Activated CD8-positive, alpha-beta T cell treated with anti-CD3 and anti-CD28 coated beads for 36 hours (primary cell): ENCODE results near the gene LMF1. TPM values are rescaled to one million over a fixed set of nuclear protein-coding genes. Genes with fewer than 3 reads are reported as not detected.

Experiments
- ATAC-seq: fragments of 200-7000 bp; cut with Tn5 transposase; one replicate; pipeline ENCODE4 v1.10.0; 2021; ENCODE audit warnings: mild to moderate bottlenecking, moderate library complexity
- CTCF ChIA-PET: fragments of 350-600 bp; sonication (Branson Sonifier 250); formaldehyde crosslinking; loops from one replicate; lab custom pipeline; 2021; ENCODE audit warnings: antibody characterized with exemption; lab: Charles Lee
- POLR2A ChIA-PET: fragments of 350-600 bp; sonication (Branson Sonifier 250); formaldehyde crosslinking; loops from one replicate; lab custom pipeline; 2021; ENCODE audit warnings: antibody characterized with exemption; lab: Charles Lee
- DNase-seq: peaks from one replicate; pipeline ENCODE4 v3.0.0-alpha.2; 2020
- H3K27ac Mint-ChIP-seq: one replicate; pipeline ENCODE4 v1.8.0; 2021; ENCODE audit warnings: mild to moderate bottlenecking, mixed read lengths
- H3K27me3 Mint-ChIP-seq: one replicate; pipeline ENCODE4 v1.8.0; 2021; ENCODE audit warnings: mixed read lengths
- H3K36me3 Mint-ChIP-seq: one replicate; pipeline ENCODE4 v1.8.0; 2021; ENCODE audit warnings: low read depth, mixed read lengths
- H3K4me1 Mint-ChIP-seq: one replicate; pipeline ENCODE4 v1.8.0; 2021; ENCODE audit warnings: low read depth, mixed read lengths
- H3K4me3 Mint-ChIP-seq: one replicate; pipeline ENCODE4 v1.8.0; 2021; ENCODE audit warnings: mild to moderate bottlenecking, moderate library complexity, mixed read lengths
- H3K9me3 Mint-ChIP-seq: one replicate; pipeline ENCODE4 v1.8.0; 2021; ENCODE audit warnings: mixed read lengths
- CTCF ChIP-seq: fragments of 200-600 bp; IDR thresholded peaks from one replicate; pipeline ENCODE4 v1.8.0; 2022; ENCODE audit warnings: antibody characterized with exemption, mild to moderate bottlenecking
- intact Hi-C: fragments of 100-400 bp; cut with micrococcal nuclease; formaldehyde crosslinking; loops from one replicate; pipeline ENCODE4 v1.10.0; 2022
- total RNA-seq, 2 experiments: library from RNA; stranded (reverse); gene quantifications; one replicate each; pipeline ENCODE4 v1.2.3, GENCODE V29; 2021

Gene LMF1
- total RNA-seq, 2 experiments from 2014 or later = 8.7 to 9.7 TPM

GRCh38 chr16:805474-805873, 165.3 kb downstream of the LMF1 start:
- no peak for TF ChIP-seq CTCF
- Mint-ChIP-seq H3K27me3 (peaks cover 3% of the 10 kb centered on the region), H3K4me3 (no peak overlapping the region), H3K9me3 (no peaks in the 10 kb centered on the region), H3K36me3 (peaks cover 3% of the 10 kb centered on the region), H3K27ac (no peak overlapping the region), H3K4me1 (peaks cover 11% of the 10 kb centered on the region)
- intact Hi-C loops = no loop called here
- DNase-seq = no peak
- ChIA-PET POLR2A (no interaction called here), CTCF (no interaction called here)
- no peak for ATAC-seq

GRCh38 chr16:804193-805048, 166.4 kb downstream of the LMF1 start:
- ATAC-seq (no peak), DNase-seq (no peak)
- H3K36me3 Mint-ChIP-seq = peaks cover 3% of the 10 kb centered on the region
- CTCF ChIA-PET = interaction anchor here (0.7 to 1.4 kb wide), 2 partner anchors 83 to 92 kb away, joined by 3 to 4 read pairs; partner anchors contain the start of gene ANTKMT
- TF ChIP-seq CTCF = no peak
- H3K27ac Mint-ChIP-seq = no peak overlapping the region
- peaks cover 11% of the 10 kb centered on the region for H3K4me1 Mint-ChIP-seq
- H3K27me3 Mint-ChIP-seq = peaks cover 3% of the 10 kb centered on the region
- POLR2A ChIA-PET = interaction anchor here (0.9 to 2.1 kb wide), 3 partner anchors 15 to 19 kb away, joined by 3 to 5 read pairs (median 3); no protein-coding TSS in a partner anchor
- no peaks in the 10 kb centered on the region for H3K9me3 Mint-ChIP-seq
- H3K4me3 Mint-ChIP-seq = no peak overlapping the region
- intact Hi-C loops = no loop called here

GRCh38 chr16:803754-804080, 167.1 kb downstream of the LMF1 start:
- H3K36me3 Mint-ChIP-seq = peaks cover 3% of the 10 kb centered on the region
- H3K9me3 Mint-ChIP-seq = no peaks in the 10 kb centered on the region
- intact Hi-C loops = no loop called here
- no peak overlapping the region for H3K27ac Mint-ChIP-seq
- H3K27me3 Mint-ChIP-seq = peaks cover 3% of the 10 kb centered on the region
- TF ChIP-seq CTCF = no peak
- H3K4me1 Mint-ChIP-seq = peaks cover 11% of the 10 kb centered on the region
- H3K4me3 Mint-ChIP-seq = no peak overlapping the region
- DNase-seq (no peak), ATAC-seq (no peak)
- ChIA-PET CTCF (interaction anchor here (1.4 kb wide), 1 partner anchor 82 kb away, joined by 4 read pairs; the partner anchor contains the start of gene ANTKMT), POLR2A (interaction anchor here (0.9 to 2.1 kb wide), 3 partner anchors 14 to 18 kb away, joined by 3 to 5 read pairs (median 3); no protein-coding TSS in a partner anchor)

Other genes starting within 250 kb of the LMF1 start
- 10 to 100 TPM; 34.3 to 38.4 TPM for gene ANTKMT, start 249.8 kb downstream of the LMF1 start, total RNA-seq
- 1 to 10 TPM; 4.6 to 5.7 TPM for gene CCDC78, start 244.5 kb downstream of the LMF1 start, total RNA-seq
- gene HAGHL, start 243.9 kb downstream of the LMF1 start, total RNA-seq = 10 to 100 TPM; 28.8 to 32.6 TPM
- 10 to 100 TPM; 21.3 to 25.0 TPM for gene CIAO3, start 230.0 kb downstream of the LMF1 start, total RNA-seq
- not detected for gene MSLN, start 210.2 kb downstream of the LMF1 start, total RNA-seq
- gene RPUSD1, start 182.6 kb downstream of the LMF1 start, total RNA-seq = 10 to 100 TPM; 17.1 to 18.1 TPM
- 100 to 1,000 TPM in 1 of 2 experiments, 10 to 100 TPM in 1; 95.6 to 115 TPM for gene CHTF18, start 182.4 kb downstream of the LMF1 start, total RNA-seq
- not detected for gene GNG13, start 170.2 kb downstream of the LMF1 start, total RNA-seq
- 1 to 10 TPM; 1.6 to 2.1 TPM for gene SOX8, start 10.8 kb upstream of the LMF1 start, total RNA-seq
- not detected for gene SSTR5, start 101.8 kb upstream of the LMF1 start, total RNA-seq
- gene C1QTNF8, start 125.3 kb upstream of the LMF1 start, total RNA-seq = not detected
- under 1 TPM; 0.27 to 0.34 TPM for gene CACNA1H, start 182.1 kb upstream of the LMF1 start, total RNA-seq